Mammary epithelial cell (primary cell): Measurements from ENCODE around the gene SHROOM4.

Experiments used
- EZH2 ChIP-seq: IDR thresholded peaks from 2 replicates; pipeline ENCODE4 v1.6.1; 2012; ENCODE audit warnings: low read length, inconsistent platforms, borderline replicate concordance
- TF ChIP-seq, protein P1 (sequence below), 2 donors: IDR thresholded peaks in 1 of 2; conservative IDR thresholded peaks in 1 of 2; 2 replicates each; pipeline ENCODE4 v1.5.1; 2011 to 2012; ENCODE audit warnings: inconsistent platforms in 2 of 2, low read length in 2 of 2, mild to moderate bottlenecking in 2 of 2, control low read depth in 1 of 2, low read depth in 1 of 2; ENCODE audit not compliant: insufficient read depth in 1 of 2; ENCODE audit errors: extremely low read depth in 1 of 2

DNA sequence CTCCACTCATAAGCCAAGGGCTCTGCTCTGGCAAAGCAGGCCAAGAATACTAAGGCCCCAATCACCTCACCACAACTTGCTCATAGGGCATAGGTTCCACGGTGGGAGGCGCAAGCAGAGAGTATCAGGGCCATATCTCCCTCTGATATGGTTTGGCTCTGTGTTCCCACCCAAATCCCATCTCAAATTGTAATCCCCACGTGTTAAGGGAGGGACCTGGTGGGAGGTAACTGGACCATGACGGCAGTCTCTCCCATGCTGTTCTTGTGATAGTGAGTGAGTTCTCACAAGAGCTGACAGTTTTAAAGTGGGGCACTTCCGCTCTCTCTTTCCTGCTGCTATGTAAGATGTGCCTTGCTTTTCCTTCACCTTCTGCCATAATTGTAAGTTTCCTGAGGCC, 88.7 kb downstream of the SHROOM4 start:
- TF ChIP-seq EZH2, result no peak
- TF ChIP-seq, protein P1, sequence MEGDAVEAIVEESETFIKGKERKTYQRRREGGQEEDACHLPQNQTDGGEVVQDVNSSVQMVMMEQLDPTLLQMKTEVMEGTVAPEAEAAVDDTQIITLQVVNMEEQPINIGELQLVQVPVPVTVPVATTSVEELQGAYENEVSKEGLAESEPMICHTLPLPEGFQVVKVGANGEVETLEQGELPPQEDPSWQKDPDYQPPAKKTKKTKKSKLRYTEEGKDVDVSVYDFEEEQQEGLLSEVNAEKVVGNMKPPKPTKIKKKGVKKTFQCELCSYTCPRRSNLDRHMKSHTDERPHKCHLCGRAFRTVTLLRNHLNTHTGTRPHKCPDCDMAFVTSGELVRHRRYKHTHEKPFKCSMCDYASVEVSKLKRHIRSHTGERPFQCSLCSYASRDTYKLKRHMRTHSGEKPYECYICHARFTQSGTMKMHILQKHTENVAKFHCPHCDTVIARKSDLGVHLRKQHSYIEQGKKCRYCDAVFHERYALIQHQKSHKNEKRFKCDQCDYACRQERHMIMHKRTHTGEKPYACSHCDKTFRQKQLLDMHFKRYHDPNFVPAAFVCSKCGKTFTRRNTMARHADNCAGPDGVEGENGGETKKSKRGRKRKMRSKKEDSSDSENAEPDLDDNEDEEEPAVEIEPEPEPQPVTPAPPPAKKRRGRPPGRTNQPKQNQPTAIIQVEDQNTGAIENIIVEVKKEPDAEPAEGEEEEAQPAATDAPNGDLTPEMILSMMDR (conservative IDR thresholded peaks at IDR 0.05 in 1 of 2, IDR thresholded peaks at IDR 0.05 in 1 of 2; ENCODE audit: extremely low read depth in 1 of 2, insufficient read depth in 1 of 2, low read depth in 1 of 2, low read length in 2 of 2), result no peak
